Measurements from ENCODE around the gene RPL13. TPM values are rescaled to one million over a fixed set of nuclear protein-coding genes. Genes with fewer than 3 reads are reported as not detected.
A peak's percentile ranks its signal among the peaks of the same experiment; 100 is the strongest.

Gene RPL13
- total and polyA plus RNA-seq, 10 of the 15 experiments (the other 5 are each of a cell fraction or from before 2014, with no cell fraction given): 386 to 9,428 (median 2,486) TPM

DNA sequence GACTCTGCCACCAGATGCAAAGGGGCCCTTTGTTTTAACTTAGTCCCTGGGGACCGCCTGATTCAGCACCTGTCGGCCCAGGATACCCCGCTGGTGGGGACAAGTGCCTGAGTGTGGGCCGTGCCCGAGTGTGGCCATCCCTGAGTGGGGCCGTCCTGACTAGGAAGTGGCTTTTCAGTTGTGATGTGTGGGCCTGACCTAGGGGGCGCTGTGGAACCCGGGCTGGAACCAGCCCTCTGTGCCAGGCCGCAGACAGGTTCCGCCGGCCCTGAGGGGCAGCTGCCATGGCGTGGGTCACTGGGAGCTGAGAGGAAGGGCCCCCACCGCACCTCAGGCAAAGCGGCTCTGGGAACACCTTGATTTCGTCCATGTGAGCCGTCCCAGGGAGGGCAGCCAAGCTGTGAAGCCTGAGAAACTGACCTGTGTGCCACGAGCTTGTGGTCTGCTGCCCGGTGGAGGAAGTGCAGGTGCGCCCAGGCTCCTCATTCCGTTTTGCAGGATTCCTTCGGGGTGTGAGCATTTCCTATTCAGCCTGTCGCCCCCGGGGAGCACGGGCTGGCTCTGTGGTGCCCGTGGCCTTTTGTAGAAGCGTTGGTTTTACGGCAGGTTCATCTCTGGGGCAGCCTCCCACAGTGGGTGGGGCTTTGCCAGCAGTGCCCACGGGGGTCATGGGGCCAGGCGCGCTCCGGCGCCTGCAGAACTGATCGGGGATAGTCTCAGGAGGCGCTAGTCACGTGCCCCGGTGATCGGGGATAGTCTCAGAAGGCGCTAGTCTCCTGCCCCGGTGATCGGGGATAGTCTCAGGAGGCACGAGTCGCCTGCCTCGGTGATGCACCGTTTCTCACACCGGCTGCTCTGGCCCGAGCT, 5.3 kb downstream of the RPL13 start (continued):
- TF ChIP-seq NFIC (IDR thresholded peaks at IDR 0.05; ENCODE audit: low read depth, low read length) (no peak), SMARCA5 (IDR thresholded peaks at IDR 0.05) (peak; percentile 90), SPI1 (IDR thresholded peaks at IDR 0.05; ENCODE audit: borderline replicate concordance, insufficient read depth, low read depth, low read length) (no peak), TCF3 (IDR thresholded peaks at IDR 0.05; ENCODE audit: borderline replicate concordance, insufficient read depth, low read depth, low read length) (no peak), HDGF (IDR thresholded peaks at IDR 0.05) (no peak), STAT1 (conservative IDR thresholded peaks at IDR 0.05) (no peak), CREB1 (IDR thresholded peaks at IDR 0.05; ENCODE audit: low read depth) (0 out of 2 replicates have a peak, but pooled peaks have one; percentile 10), SP1 (IDR thresholded peaks at IDR 0.05; ENCODE audit: low read depth, low read length) (no peak), ZNF24 (IDR thresholded peaks at IDR 0.05) (no peak), CHD1 (IDR thresholded peaks at IDR 0.05; ENCODE audit: low read depth, low read length) (no peak), NRF1 (conservative IDR thresholded peaks at IDR 0.05; ENCODE audit: low read depth, low read length) (no peak), PAX8 (IDR thresholded peaks at IDR 0.05) (no peak), MXI1 (IDR thresholded peaks at IDR 0.05; ENCODE audit: low read depth, low read length) (no peak), POLR2AphosphoS2 (IDR thresholded peaks at IDR 0.05; ENCODE audit: low read depth, low read length) (no peak), TCF7 (IDR thresholded peaks at IDR 0.05; ENCODE audit: borderline replicate concordance) (no peak), SREBF2 (IDR thresholded peaks at IDR 0.05; ENCODE audit: low read length) (no peak), ZNF274 (IDR thresholded peaks at IDR 0.05; ENCODE audit: insufficient read depth, insufficient read length) (no peak)
- TF ChIP-seq, protein P1, sequence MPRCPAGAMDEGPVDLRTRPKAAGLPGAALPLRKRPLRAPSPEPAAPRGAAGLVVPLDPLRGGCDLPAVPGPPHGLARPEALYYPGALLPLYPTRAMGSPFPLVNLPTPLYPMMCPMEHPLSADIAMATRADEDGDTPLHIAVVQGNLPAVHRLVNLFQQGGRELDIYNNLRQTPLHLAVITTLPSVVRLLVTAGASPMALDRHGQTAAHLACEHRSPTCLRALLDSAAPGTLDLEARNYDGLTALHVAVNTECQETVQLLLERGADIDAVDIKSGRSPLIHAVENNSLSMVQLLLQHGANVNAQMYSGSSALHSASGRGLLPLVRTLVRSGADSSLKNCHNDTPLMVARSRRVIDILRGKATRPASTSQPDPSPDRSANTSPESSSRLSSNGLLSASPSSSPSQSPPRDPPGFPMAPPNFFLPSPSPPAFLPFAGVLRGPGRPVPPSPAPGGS (IDR thresholded peaks at IDR 0.05; ENCODE audit: borderline replicate concordance, insufficient read depth, low read depth, low read length, poor library complexity, severe bottlenecking): peak; percentile 28
- TF ChIP-seq, protein P2, sequence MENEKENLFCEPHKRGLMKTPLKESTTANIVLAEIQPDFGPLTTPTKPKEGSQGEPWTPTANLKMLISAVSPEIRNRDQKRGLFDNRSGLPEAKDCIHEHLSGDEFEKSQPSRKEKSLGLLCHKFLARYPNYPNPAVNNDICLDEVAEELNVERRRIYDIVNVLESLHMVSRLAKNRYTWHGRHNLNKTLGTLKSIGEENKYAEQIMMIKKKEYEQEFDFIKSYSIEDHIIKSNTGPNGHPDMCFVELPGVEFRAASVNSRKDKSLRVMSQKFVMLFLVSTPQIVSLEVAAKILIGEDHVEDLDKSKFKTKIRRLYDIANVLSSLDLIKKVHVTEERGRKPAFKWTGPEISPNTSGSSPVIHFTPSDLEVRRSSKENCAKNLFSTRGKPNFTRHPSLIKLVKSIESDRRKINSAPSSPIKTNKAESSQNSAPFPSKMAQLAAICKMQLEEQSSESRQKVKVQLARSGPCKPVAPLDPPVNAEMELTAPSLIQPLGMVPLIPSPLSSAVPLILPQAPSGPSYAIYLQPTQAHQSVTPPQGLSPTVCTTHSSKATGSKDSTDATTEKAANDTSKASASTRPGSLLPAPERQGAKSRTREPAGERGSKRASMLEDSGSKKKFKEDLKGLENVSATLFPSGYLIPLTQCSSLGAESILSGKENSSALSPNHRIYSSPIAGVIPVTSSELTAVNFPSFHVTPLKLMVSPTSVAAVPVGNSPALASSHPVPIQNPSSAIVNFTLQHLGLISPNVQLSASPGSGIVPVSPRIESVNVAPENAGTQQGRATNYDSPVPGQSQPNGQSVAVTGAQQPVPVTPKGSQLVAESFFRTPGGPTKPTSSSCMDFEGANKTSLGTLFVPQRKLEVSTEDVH (IDR thresholded peaks at IDR 0.05; ENCODE audit: low read depth, partially characterized antibody): no peak
- TF ChIP-seq, protein P3, sequence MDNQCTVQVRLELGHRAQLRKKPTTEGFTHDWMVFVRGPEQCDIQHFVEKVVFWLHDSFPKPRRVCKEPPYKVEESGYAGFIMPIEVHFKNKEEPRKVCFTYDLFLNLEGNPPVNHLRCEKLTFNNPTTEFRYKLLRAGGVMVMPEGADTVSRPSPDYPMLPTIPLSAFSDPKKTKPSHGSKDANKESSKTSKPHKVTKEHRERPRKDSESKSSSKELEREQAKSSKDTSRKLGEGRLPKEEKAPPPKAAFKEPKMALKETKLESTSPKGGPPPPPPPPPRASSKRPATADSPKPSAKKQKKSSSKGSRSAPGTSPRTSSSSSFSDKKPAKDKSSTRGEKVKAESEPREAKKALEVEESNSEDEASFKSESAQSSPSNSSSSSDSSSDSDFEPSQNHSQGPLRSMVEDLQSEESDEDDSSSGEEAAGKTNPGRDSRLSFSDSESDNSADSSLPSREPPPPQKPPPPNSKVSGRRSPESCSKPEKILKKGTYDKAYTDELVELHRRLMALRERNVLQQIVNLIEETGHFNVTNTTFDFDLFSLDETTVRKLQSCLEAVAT (IDR thresholded peaks at IDR 0.05): no peak
- TF ChIP-seq, protein P4, sequence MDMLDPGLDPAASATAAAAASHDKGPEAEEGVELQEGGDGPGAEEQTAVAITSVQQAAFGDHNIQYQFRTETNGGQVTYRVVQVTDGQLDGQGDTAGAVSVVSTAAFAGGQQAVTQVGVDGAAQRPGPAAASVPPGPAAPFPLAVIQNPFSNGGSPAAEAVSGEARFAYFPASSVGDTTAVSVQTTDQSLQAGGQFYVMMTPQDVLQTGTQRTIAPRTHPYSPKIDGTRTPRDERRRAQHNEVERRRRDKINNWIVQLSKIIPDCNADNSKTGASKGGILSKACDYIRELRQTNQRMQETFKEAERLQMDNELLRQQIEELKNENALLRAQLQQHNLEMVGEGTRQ (IDR thresholded peaks at IDR 0.05; ENCODE audit: borderline replicate concordance, low read depth, low read length): peak; percentile 66
